Effector CD4-positive, alpha-beta T cell (primary cell): ENCODE results near the gene HDAC3.

Experiments used
- DNase-seq: peaks from one replicate; pipeline ENCODE4 v3.0.0-alpha.2; 2020
- total RNA-seq: gene quantifications from one replicate; lab custom pipeline; 2026; lab: John Stamatoyannopoulos, UW

HDAC3 gene
- total RNA-seq: 46.5 reads per million, percentile 67 among the genes with 10 or more reads in this experiment

DNA sequence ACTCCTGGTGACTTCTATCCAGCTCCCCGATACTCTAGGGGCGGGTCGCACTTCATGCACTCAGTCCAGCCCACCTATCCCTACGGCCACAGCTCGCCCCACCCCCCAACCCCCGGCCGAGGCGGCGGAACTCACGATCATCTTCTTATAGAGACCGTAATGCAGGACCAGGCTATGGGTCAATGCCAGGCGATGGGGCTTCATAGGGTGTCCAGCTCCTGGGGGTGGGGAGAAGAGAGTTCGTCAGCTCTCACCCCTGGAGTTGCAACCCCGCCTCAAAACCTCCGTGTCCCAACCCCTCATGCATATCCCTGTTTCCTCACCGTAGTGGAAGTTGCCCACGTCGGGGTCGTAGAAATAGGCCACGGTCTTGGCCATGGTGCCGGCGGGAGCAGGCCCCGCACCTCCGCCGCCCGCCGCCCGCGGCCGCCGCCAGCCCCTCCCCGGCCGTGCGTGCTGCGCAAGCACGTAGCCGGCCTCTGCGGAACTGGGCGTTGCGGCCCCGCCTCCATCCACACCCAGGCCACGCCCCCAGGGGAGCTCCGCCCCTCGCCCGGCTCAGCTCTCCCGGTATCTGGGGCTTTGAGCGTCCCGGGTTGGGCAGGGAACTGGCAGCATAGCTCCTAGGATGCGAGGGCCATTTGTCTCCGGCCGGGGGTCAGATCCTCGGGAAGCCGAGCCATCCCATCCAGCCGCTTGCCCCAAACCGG lies at the start of gene HDAC3, which contains the start of gene RELL2:
Gene HDAC3, minus strand, starts transcription at position 437 of the 710 bp plus-strand sequence. Its CDS starts 59 bp downstream, at position 378.
Gene RELL2, plus strand, starts transcription at position 585 of the 710 bp plus-strand sequence. CDS start 1,229 bp downstream, outside the sequence.
- DNase-seq: peak; percentile 91

- no peak for DNase-seq
Measured at GRCh38 chr5:141685591-141685990, 48.9 kb upstream of the HDAC3 start.

GRCh38 chr5:141683596-141684141 lies 47.0 kb upstream of the HDAC3 start:
- no peak for DNase-seq

DNA sequence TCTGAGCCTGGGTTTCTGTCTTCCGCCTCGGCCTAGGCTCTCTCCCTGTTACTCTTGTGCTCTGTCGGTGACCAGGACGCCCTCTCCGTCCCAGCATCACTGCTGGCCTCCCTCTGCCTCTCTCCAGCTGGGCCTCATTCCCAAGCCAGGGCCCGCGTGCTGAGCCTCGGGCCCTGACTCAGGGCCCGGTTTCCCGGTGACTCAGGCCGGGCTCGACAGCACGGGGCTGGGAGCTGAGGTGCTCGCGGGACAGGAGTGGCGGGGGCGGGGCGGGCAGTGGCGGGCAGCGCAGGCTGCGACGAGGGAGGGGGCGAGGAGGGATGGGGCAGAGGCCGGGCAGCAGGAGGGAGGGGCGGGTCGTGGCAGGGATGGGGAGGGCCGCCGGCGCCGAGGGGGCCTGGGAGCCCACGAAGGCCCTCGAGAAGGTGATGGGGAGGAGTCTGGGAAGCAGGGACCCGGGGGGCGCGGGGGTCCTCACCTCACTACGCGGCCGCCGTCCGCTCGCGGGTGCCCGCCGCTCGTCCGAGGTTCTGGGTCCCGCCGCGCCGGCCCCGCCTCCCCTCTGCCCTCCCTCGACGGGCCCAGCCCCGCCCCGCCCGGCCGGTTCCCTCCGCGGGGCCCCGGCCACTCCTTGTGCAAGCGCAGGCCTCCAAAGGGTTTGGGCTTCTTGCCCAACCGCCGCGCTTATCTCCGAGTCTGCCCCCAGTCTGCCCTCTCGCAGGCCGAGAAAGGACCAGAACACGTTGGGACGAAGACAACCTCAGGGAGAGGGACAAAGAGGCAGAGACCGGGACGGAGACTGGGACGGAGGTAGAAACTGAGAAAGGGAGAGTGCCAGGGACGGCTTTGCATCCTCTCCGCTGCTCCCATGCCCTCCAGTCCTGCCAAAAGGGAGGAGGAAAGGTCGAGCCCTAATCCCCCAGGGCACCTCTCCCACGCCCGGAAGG lies 45.3 kb upstream of the HDAC3 start, which contains the start of gene ARAP3:
Gene ARAP3, minus strand, starts transcription at position 536 of the 947 bp plus-strand sequence. CDS start 1,744 bp downstream, outside the sequence.
- peak; percentile 16 for DNase-seq

DNA sequence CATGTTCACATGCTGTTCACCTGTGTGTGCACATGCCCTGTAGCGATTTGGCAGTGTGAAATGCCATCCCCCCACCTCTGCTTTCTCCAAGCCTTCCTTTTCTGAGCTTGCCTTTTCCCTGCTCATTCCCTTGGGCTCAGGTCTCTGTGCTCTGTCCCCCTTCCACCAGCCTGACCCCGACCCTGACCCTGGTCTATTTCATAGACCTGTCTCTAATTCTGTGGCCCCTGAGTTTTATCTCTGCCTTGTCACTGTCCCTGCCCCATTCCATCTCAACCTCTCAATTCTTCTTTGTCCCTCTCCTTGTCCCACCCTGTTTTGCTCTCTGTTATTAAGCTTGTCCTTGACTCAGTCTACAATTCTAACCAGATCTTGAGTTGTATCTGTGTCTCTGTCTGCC lies 44.6 kb upstream of the HDAC3 start:
- no peak for DNase-seq

GRCh38 chr5:141680751-141681201 lies 44.1 kb upstream of the HDAC3 start:
- DNase-seq: no peak

- no peak for DNase-seq
Measured at GRCh38 chr5:141680178-141680577, 43.5 kb upstream of the HDAC3 start.

DNA sequence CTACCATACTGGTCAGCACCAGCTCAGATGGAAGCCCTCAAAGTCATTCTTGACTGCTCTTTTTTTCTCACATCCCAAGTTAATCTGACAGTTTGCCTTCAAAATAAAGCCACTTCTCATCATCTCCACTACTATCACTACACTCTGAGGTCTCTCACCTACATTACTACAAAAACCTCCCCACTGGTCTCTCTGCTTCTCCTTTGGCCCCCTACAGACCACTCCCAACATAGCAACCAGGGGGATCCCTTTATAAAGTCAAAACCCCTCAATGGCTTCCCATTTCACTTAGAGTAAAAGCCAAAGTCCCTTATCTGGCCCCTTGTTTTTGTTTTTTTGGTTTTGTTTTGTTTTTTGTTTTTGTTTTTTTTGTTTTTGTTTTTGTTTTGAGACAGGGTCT lies 40.8 kb upstream of the HDAC3 start:
- no peak for DNase-seq

DNA sequence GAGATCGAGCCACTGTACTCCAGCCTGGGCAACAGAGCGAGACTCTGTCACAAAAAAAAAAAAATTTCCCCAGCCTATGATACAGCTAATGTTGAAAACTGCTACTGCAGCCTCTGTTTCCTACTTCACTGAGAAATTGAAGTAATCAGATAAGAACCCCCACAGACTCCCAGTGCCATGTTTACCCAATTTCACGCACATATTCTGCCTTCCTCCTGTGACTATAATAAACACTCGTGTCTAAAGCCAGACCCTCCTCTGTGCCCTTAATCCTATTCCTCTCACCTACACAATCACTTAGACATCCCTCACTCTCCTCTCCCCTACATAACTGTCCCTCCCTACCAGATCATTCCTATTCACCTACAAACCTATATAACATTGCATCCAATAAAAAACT lies 39.0 kb upstream of the HDAC3 start:
- DNase-seq: no peak

DNA sequence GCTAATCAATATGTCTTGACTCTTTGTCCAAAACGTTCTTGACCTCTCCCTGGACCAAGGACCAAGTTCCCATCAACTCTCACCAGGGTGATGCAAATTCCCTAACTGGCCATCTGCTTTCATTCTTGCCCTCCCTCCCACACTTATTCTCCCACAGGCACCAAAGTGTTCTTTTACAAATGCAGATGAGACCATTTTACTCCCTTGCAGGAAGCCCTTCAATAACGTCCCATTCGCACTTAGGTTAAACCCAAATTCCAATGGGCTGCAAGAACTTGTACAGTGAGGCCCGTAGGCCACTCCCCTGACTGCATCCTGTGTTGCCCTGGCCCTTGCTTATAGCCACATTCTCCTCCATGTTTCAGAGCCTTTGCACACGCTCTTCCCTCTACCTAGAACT lies 38.1 kb upstream of the HDAC3 start:
- DNase-seq: no peak

DNA sequence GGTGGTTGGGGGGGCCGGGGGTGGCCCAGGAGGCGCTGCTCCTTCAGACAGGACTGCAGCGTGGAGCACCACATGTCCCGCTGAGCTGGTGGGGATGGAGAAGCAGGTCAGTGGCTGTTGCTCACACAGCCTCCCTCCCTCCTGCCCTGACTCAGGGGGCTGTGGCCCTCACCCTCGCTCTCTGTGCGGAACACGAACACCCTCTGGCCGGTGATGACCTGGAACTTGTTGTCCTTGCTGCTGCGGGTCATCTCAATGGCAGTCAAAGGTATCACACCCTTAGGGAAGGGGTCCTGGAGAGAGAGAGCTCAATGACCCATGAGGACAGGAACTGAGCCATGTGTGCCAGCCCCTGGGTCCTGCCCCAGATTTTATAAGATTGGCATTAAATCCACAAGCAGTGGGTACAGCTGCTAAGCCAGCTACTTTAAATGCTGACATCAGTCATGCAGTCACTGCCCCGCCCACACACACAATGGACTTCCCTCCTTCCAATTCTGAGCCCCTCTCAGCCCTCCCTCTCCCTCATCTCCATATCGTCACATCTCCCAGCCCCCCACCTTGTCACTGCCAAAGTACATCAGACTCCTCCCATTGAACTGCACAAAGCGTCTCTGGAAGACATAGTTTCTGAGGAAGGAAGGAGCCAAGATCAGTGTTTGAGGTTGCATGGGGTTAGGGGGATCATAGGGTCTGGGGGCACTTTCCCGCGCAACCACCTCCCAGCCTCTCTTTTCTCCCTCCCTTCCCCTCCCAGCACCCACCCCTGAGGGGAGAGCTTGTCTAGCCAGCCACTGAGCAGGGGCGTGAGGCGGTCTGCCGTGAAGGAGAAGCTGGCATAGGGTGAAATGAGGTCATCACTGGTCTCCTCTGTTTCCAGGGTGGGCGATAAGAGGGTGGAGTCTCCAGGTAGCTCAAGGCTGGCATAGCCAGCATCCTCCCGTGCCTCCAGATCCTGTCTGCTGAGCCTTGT lies 36.5 kb upstream of the HDAC3 start:
- DNase-seq: no peak

DNA sequence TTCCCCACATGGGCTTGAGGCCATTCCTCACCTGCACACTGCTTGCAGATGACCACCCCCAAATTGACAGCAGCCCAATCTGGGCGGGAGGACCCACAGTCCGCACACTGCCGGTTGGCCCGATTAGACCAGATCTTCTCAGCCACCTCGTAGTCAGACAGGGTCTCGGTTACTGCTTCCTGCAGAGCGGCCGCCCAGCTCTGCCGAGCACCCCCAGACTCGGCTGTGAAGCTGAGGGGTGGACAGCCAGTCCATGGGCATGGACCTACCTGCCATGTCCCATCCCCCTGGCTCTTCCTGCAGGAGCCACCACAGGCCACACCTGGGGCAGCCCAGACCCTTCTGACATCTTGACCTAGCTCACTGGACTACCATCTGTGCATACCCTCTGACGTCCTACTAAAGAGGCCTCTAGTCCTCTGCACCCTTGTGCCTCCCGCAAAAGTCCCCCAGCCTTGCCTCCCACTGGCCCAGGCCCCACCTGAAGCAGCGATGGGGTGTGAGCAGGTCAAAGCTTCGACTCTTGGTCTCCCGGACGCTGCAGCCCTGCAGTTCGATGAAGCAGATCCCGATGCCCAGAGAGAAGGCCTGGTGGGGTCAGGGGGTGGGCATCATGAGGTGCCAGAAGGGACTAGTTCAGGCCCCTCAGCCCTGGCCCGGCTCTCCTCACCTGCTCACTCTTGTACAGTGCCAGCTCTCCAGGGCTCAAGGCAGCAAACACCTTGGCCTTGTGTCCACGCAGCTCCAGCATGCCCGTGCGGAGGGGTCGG lies 35.6 kb upstream of the HDAC3 start:
- DNase-seq: no peak

- no peak for DNase-seq
Measured at GRCh38 chr5:141669520-141669919, 32.9 kb upstream of the HDAC3 start.

DNA sequence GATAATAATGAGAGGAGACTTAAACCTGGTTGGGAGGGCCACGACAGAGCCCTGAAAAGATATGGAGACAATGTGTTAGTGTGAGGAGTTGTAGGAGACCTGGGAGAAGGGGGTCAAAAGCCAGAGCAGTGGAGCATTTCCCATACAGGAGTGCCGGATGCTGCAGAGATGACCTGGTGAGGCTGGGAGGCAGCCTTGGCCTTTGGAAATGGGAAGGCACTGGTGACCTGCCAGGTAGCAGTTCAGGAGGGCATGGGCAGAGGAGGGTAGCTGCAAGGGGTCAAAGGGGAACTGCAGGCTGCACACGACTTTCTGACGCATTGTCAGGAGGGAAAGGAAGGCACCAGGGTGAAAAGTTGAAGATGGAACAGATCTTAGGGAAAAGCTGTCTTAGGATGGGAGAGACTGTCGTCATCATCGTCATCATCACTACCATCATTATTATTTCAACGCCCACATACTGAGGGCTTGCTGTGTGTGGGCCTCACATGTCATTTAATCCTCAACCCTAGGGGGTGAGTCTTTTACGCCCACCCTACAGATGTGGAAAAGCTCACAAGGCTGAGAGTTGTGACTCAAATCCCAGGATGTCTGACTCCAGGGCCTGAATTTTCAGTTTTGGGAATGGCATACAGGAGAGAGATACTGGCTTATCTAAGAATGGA lies 32.1 kb upstream of the HDAC3 start:
- DNase-seq: no peak

DNA sequence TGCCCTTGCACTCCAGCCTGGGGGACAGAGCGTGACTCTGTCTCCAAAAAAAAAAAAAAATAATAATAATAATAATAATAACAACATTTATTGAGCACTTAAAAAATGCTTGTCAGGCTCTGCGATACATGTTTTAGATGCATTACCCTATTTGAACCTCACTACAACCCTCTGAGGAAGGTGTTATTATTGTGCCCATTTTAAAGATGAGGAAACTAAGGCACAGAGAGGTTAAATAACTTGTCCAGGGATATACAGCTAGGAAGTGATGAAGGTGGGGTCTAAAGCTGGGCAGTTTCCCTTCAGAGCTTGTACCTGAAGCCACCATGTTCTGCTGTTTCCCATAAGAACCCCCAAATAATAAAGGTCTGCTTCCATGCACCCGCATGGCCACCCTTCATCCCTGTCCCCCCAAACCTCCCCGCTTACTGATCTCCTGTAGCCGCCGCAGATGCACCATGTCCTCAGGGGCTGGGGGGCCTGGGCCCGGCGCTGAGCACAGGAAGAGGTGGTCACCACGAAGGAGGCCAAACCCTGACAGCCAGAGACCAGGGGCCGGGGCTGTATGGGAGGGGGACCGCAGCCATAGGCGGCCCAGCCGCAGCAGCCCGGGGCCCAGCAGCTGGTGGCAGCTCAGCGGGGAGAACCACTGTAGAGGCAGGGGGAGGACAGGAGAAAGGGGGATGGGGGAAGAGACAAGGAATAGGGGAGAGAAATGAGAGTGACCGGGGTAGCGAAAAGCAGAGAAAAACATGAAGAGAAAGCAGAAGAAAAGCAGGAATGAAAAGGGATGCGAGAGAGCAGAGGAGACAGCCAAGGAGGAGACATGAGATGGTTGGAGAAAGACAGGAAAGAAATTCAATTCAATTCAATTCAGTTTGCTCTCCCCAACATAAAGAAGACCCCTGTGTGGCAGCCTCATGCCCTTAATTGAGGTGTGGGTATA lies 29.6 kb upstream of the HDAC3 start:
- DNase-seq: no peak

GRCh38 chr5:141664733-141665461 lies 28.2 kb upstream of the HDAC3 start:
- DNase-seq: peak; percentile 50

- DNase-seq: no peak
Measured at GRCh38 chr5:141663506-141663905, 26.9 kb upstream of the HDAC3 start.

DNA sequence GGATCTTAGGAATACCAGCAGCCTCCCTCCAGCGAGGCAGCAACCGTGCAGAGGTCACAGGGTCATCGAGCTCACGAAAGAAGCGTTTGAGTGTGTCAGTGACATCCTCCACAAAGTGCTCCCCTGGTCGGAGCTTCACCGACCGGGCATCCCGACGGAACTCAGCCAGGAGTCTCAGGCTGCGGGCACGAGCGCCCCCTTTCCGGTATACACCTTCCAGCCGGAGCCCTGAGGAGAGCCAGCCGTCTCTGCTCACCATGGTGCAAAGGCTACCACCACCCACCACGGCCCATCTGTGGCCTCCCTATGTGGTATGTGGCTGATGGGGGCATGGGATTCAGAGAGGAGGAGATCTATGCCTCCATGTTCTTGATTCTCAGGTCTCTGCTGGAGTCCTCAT lies 25.4 kb upstream of the HDAC3 start:
- no peak for DNase-seq
